Measurements from ENCODE around the gene KIFAP3. TPM values are rescaled to one million over a fixed set of nuclear protein-coding genes. Genes with fewer than 3 reads are reported as not detected.

KIFAP3 gene
- total and polyA plus RNA-seq, 2 donors (not counting 1 experiment from before 2014, with no cell fraction given): 30.2 to 42.9 TPM

GRCh38 chr1:170032531-170033280 lies 41.8 kb downstream of the KIFAP3 start:
- H3K4me2 ChIP-seq (ENCODE audit: extremely low read depth, insufficient read depth, low read length): peak overlapping the region; percentile 8
- no peaks in the 10 kb centered on the region for H3K79me2 ChIP-seq (ENCODE audit: control insufficient read depth, insufficient read depth, low read length)
- no peaks in the 10 kb centered on the region for H4K20me1 ChIP-seq (ENCODE audit: control insufficient read depth, extremely low read depth, insufficient read depth, low read length)
- no peaks in the 10 kb centered on the region for H3K9me3 ChIP-seq (ENCODE audit: control insufficient read depth, insufficient read depth, low read depth, low read length)
- H3K4me3 ChIP-seq (replicated peaks in 1 of 4; ENCODE audit: control extremely low read depth in 1 of 4, insufficient read depth in 1 of 4, low read depth in 3 of 4, low read length in 4 of 4): no peak overlapping the region
- no peaks in the 10 kb centered on the region for H3K36me3 ChIP-seq (ENCODE audit: control insufficient read depth, insufficient read depth, low read length)
- peaks cover 4% of the 10 kb centered on the region for H3K4me1 ChIP-seq (ENCODE audit: control insufficient read depth, extremely low read depth, insufficient read depth, low read length)
- no peak overlapping the region for H2AFZ ChIP-seq (ENCODE audit: low read length)
- no peak overlapping the region for H3K27ac ChIP-seq (ENCODE audit: insufficient read depth, low read length)
- H3K9ac ChIP-seq (ENCODE audit: insufficient read depth, low read length): no peak overlapping the region
- no peaks in the 10 kb centered on the region for H3K27me3 ChIP-seq (ENCODE audit: control insufficient read depth, insufficient read depth, low read length)
- peak; percentile 56 to 68 for DNase-seq (ENCODE audit: low read depth in 2 of 2)
- TF ChIP-seq EZH2 (IDR thresholded peaks at IDR 0.05; ENCODE audit: low read length, missing control alignments): no peak
- no peak for TF ChIP-seq CTCF (conservative IDR thresholded peaks at IDR 0.05 in 1 of 2, IDR thresholded peaks at IDR 0.05 in 1 of 2; ENCODE audit: low read depth in 1 of 2, low read length in 2 of 2)

GRCh38 chr1:170030212-170030611 lies 44.3 kb downstream of the KIFAP3 start:
- Histone ChIP-seq H3K9ac (ENCODE audit: insufficient read depth, low read length) (no peak overlapping the region), H3K9me3 (ENCODE audit: control insufficient read depth, insufficient read depth, low read depth, low read length) (no peaks in the 10 kb centered on the region), H3K4me1 (ENCODE audit: control insufficient read depth, extremely low read depth, insufficient read depth, low read length) (peaks cover 4% of the 10 kb centered on the region), H3K36me3 (ENCODE audit: control insufficient read depth, insufficient read depth, low read length) (no peaks in the 10 kb centered on the region), H3K27me3 (ENCODE audit: control insufficient read depth, insufficient read depth, low read length) (no peaks in the 10 kb centered on the region), H3K79me2 (ENCODE audit: control insufficient read depth, insufficient read depth, low read length) (no peaks in the 10 kb centered on the region), H3K4me2 (ENCODE audit: extremely low read depth, insufficient read depth, low read length) (no peak overlapping the region), H3K4me3 (replicated peaks in 1 of 4; ENCODE audit: control extremely low read depth in 1 of 4, insufficient read depth in 1 of 4, low read depth in 3 of 4, low read length in 4 of 4) (no peak overlapping the region), H2AFZ (ENCODE audit: low read length) (no peak overlapping the region), H3K27ac (ENCODE audit: insufficient read depth, low read length) (no peak overlapping the region), H4K20me1 (ENCODE audit: control insufficient read depth, extremely low read depth, insufficient read depth, low read length) (no peaks in the 10 kb centered on the region)
- DNase-seq (ENCODE audit: low read depth in 2 of 2): peak in 1 of 2 donors; percentile 38
- TF ChIP-seq EZH2 (IDR thresholded peaks at IDR 0.05; ENCODE audit: low read length, missing control alignments): no peak

- Histone ChIP-seq H3K27ac (ENCODE audit: insufficient read depth, low read length) (no peak overlapping the region), H3K4me3 (replicated peaks in 1 of 4; ENCODE audit: control extremely low read depth in 1 of 4, insufficient read depth in 1 of 4, low read depth in 3 of 4, low read length in 4 of 4) (no peak overlapping the region), H3K4me2 (ENCODE audit: extremely low read depth, insufficient read depth, low read length) (no peak overlapping the region), H2AFZ (ENCODE audit: low read length) (no peak overlapping the region), H3K79me2 (ENCODE audit: control insufficient read depth, insufficient read depth, low read length) (no peaks in the 10 kb centered on the region), H3K9ac (ENCODE audit: insufficient read depth, low read length) (no peak overlapping the region), H4K20me1 (ENCODE audit: control insufficient read depth, extremely low read depth, insufficient read depth, low read length) (no peaks in the 10 kb centered on the region), H3K9me3 (ENCODE audit: control insufficient read depth, insufficient read depth, low read depth, low read length) (no peaks in the 10 kb centered on the region), H3K4me1 (ENCODE audit: control insufficient read depth, extremely low read depth, insufficient read depth, low read length) (peaks cover 4% of the 10 kb centered on the region), H3K36me3 (ENCODE audit: control insufficient read depth, insufficient read depth, low read length) (no peaks in the 10 kb centered on the region), H3K27me3 (ENCODE audit: control insufficient read depth, insufficient read depth, low read length) (no peaks in the 10 kb centered on the region)
- TF ChIP-seq EZH2 (IDR thresholded peaks at IDR 0.05; ENCODE audit: low read length, missing control alignments) (no peak), CTCF (conservative IDR thresholded peaks at IDR 0.05 in 1 of 2, IDR thresholded peaks at IDR 0.05 in 1 of 2; ENCODE audit: low read depth in 1 of 2, low read length in 2 of 2) (no peak)
- peak; percentile 1 to 3 for DNase-seq (ENCODE audit: low read depth in 2 of 2)
These were observed 46.7 kb downstream of the KIFAP3 start for GRCh38 chr1:170027760-170028159.
